PC-3 (cell line): ENCODE results near the gene EIF2A. TPM values are rescaled to one million over a fixed set of nuclear protein-coding genes. Genes with fewer than 3 reads are reported as not detected.
A peak's percentile ranks its signal among the peaks of the same experiment; 100 is the strongest.

Experiments used
- ATAC-seq: fragments of 200-7000 bp; cut with Tn5 transposase; 2 replicates; pipeline ENCODE4 v1.9.1; 2020; ENCODE audit warnings: mild to moderate bottlenecking, moderate library complexity
- BruUV-seq: library from RNA; stranded (reverse); fragments of 400-500 nt; replicated peaks from 2 replicates; lab custom pipeline; 2021; lab: Mats Ljungman, UMichigan
- CTCF ChIA-PET: fragments of 300-600 bp; sonication (Branson Sonifier 250); formaldehyde crosslinking; loops from one replicate; lab custom pipeline; 2022; ENCODE audit warnings: antibody characterized with exemption; lab: Charles Lee
- POLR2A ChIA-PET: fragments of 300-600 bp; sonication (Branson Sonifier 250); formaldehyde crosslinking; loops from one replicate; lab custom pipeline; 2022; ENCODE audit warnings: antibody characterized with exemption; ENCODE audit not compliant: unreplicated experiment; lab: Charles Lee
- DNase-seq: peaks from one replicate; pipeline ENCODE4 v3.0.0-alpha.2; 2015
- H2AFZ ChIP-seq: fragments of 300-600 bp; sonication (generic); 2 replicates; pipeline ENCODE4 v1.6.0; 2016; ENCODE audit warnings: antibody characterized with exemption, low read length
- H3F3A ChIP-seq: fragments of 300-600 bp; sonication (generic); one replicate; pipeline ENCODE4 v1.6.0; 2017; ENCODE audit warnings: antibody characterized with exemption, low read length, control low read depth, mild to moderate bottlenecking; ENCODE audit not compliant: unreplicated experiment
- H3K27ac ChIP-seq: fragments of 300-600 bp; sonication (generic); 2 replicates; pipeline ENCODE4 v1.5.1; 2016; ENCODE audit warnings: mild to moderate bottlenecking, low read length
- H3K27me3 ChIP-seq: fragments of 300-600 bp; sonication (generic); 2 replicates; pipeline ENCODE4 v1.6.1; 2016; ENCODE audit warnings: low read length, mixed read lengths
- H3K36me3 ChIP-seq: fragments of 300-600 bp; sonication (generic); 2 replicates; pipeline ENCODE4 v1.6.1; 2016; ENCODE audit warnings: low read depth, mixed run types, low read length, mixed read lengths
- H3K4me1 ChIP-seq: fragments of 300-600 bp; sonication (generic); 2 replicates; pipeline ENCODE4 v1.5.1; 2016; ENCODE audit warnings: low read length; ENCODE audit not compliant: insufficient read depth
- H3K4me2 ChIP-seq: fragments of 300-600 bp; sonication (generic); 2 replicates; pipeline ENCODE4 v1.6.0; 2016; ENCODE audit warnings: low read length
- H3K4me3 ChIP-seq: fragments of 300-600 bp; sonication (generic); 2 replicates; pipeline ENCODE4 v1.5.1; 2016; ENCODE audit warnings: mild to moderate bottlenecking, low read length, mixed read lengths
- H3K79me2 ChIP-seq: fragments of 300-600 bp; sonication (generic); 2 replicates; pipeline ENCODE4 v1.6.1; 2017; ENCODE audit warnings: low read length, mixed read lengths
- H3K9ac ChIP-seq: fragments of 300-600 bp; sonication (generic); 2 replicates; pipeline ENCODE4 v1.6.0; 2016; ENCODE audit warnings: mild to moderate bottlenecking, low read length
- H3K9me2 ChIP-seq: fragments of 300-600 bp; sonication (generic); replicated peaks from 2 replicates; pipeline ENCODE4 v1.6.1; 2016; ENCODE audit warnings: mixed run types, low read length, mixed read lengths
- H3K9me3 ChIP-seq: fragments of 300-600 bp; sonication (generic); 2 replicates; pipeline ENCODE4 v1.6.1; 2016; ENCODE audit warnings: low read length, mixed read lengths
- H4K20me1 ChIP-seq: fragments of 300-600 bp; sonication (generic); 2 replicates; pipeline ENCODE4 v1.6.1; 2016; ENCODE audit warnings: low read length, mixed read lengths
- CTCF ChIP-seq: fragments of 300-600 bp; sonication (generic); conservative IDR thresholded peaks from 2 replicates; pipeline ENCODE4 v1.5.1; 2017; ENCODE audit warnings: antibody characterized with exemption, low read depth, mild to moderate bottlenecking, low read length
- EZH2 ChIP-seq: fragments of 300-600 bp; sonication (generic); IDR thresholded peaks from one replicate; pipeline ENCODE4 v1.6.1; 2017; ENCODE audit warnings: antibody characterized with exemption, mild to moderate bottlenecking, low read length; ENCODE audit not compliant: unreplicated experiment
- EZH2phosphoT487 ChIP-seq: fragments of 300-600 bp; sonication (generic); IDR thresholded peaks from 2 replicates; pipeline ENCODE4 v1.6.1; 2018; ENCODE audit warnings: mild to moderate bottlenecking, antibody characterized with exemption, low read length, borderline replicate concordance
- intact Hi-C: fragments of 100-400 bp; cut with micrococcal nuclease; formaldehyde crosslinking; loops from 2 replicates; pipeline ENCODE4 v1.9.0; 2023
- total RNA-seq: library from RNA; depleted of rRNA; stranded (reverse); fragments of >200 nt; gene quantifications from 2 replicates; pipeline ENCODE4 v1.2.3, GENCODE V29; 2014

Gene EIF2A
- total RNA-seq, 1 experiment from 2014 or later: 92.4 TPM

GRCh38 chr3:150528354-150528797 lies 18.2 kb upstream of the EIF2A start:
- POLR2A ChIA-PET: no interaction called here

GRCh38 chr3:150531775-150532174 lies 14.8 kb upstream of the EIF2A start:
- Histone ChIP-seq H3F3A (no peaks in the 10 kb centered on the region), H3K4me3 (no peak overlapping the region), H3K9me3 (no peaks in the 10 kb centered on the region), H3K4me2 (no peak overlapping the region), H3K27me3 (no peaks in the 10 kb centered on the region), H2AFZ (no peak overlapping the region), H3K9me2 (no peaks in the 10 kb centered on the region), H3K79me2 (no peaks in the 10 kb centered on the region), H3K4me1 (no peaks in the 10 kb centered on the region), H3K27ac (no peak overlapping the region), H3K36me3 (no peaks in the 10 kb centered on the region), H3K9ac (no peak overlapping the region), H4K20me1 (no peaks in the 10 kb centered on the region)
- TF ChIP-seq EZH2phosphoT487 (no peak), EZH2 (no peak), CTCF (no peak)
- intact Hi-C loops: no loop called here
- ATAC-seq (no peak), DNase-seq (no peak)
- ChIA-PET CTCF (no interaction called here), POLR2A (no interaction called here)
- no TSS peak for BruUV-seq

More at GRCh38 chr3:150528354-150528797, 18.2 kb upstream of the EIF2A start:
- Histone ChIP-seq H3K9me2 (no peaks in the 10 kb centered on the region), H4K20me1 (no peaks in the 10 kb centered on the region), H3K36me3 (no peaks in the 10 kb centered on the region), H3K79me2 (no peaks in the 10 kb centered on the region), H3K27me3 (no peaks in the 10 kb centered on the region), H3K4me1 (no peaks in the 10 kb centered on the region), H3K4me2 (peak overlapping the region; percentile 9; the same call in 1 of the 2 replicates), H3F3A (no peaks in the 10 kb centered on the region), H2AFZ (no peak overlapping the region), H3K9me3 (no peaks in the 10 kb centered on the region), H3K27ac (no peak overlapping the region), H3K4me3 (no peak overlapping the region), H3K9ac (no peak overlapping the region)
- TF ChIP-seq CTCF: peak; percentile 61
- TF ChIP-seq EZH2: no peak
- ATAC-seq: no peak; the same call in 1 of the 2 replicates
- peak; percentile 56 for DNase-seq
- CTCF ChIA-PET: interaction anchor here (0.6 to 1.1 kb wide), 3 partner anchors 17 to 649 kb away, joined by 3 to 4 read pairs (median 4); partner anchors contain the start of gene SERP1
- BruUV-seq: no TSS peak
- intact Hi-C loops: loop anchor here (2.0 to 5.0 kb wide), 3 partner anchors 50 to 339 kb away; partner anchors contain the start of gene SIAH2

GRCh38 chr3:150535204-150535603 lies 11.4 kb upstream of the EIF2A start:
- Histone ChIP-seq H2AFZ (no peak overlapping the region), H4K20me1 (no peaks in the 10 kb centered on the region), H3K27ac (no peak overlapping the region), H3K4me1 (no peaks in the 10 kb centered on the region), H3K4me3 (no peak overlapping the region), H3K79me2 (no peaks in the 10 kb centered on the region), H3K9ac (no peak overlapping the region), H3F3A (no peaks in the 10 kb centered on the region), H3K36me3 (no peaks in the 10 kb centered on the region), H3K27me3 (no peaks in the 10 kb centered on the region), H3K4me2 (no peak overlapping the region), H3K9me3 (no peaks in the 10 kb centered on the region), H3K9me2 (no peaks in the 10 kb centered on the region)
- no TSS peak for BruUV-seq
- TF ChIP-seq EZH2: no peak
- no peak for TF ChIP-seq EZH2phosphoT487
- no peak for TF ChIP-seq CTCF
- DNase-seq (no peak), ATAC-seq (no peak)
- intact Hi-C loops: no loop called here
- ChIA-PET POLR2A (no interaction called here), CTCF (no interaction called here)
